HG03558 (cell line): ENCODE results near the gene CDIPT.

ENCODE experiments used
- ATAC-seq: cut with Tn5 transposase; IDR thresholded peaks from one replicate; pipeline ENCODE4 v1.9.1; 2021; ENCODE audit warnings: moderate number of reproducible peaks; ENCODE audit not compliant: unreplicated experiment; ENCODE audit errors: extremely low read depth

CDIPT gene

DNA sequence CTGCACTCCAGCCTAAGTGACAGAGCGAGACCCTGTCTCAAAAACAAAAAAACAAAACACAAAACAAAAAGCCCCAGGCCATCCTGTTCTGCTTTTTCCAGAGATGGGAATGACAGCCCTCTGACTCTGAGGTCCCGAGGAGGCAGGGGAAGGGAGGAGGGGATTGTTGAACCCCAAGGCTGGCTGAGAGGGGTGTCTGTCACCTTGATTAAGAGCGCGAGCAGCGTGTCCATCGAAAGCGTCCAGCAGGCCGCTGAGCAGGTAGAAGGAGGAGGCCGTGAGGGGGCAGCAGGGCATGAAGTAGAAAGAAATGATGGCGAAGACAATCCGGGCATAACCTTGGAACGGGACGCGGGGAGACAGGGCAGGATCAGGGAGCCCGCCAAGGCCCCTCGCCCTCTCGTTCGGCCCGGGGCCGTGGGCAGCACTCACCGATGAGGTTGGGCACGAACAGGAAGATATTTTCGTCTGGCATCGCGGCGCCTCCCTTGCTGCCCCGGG lies 593 bp downstream of the CDIPT start:
- ATAC-seq: no peak

DNA sequence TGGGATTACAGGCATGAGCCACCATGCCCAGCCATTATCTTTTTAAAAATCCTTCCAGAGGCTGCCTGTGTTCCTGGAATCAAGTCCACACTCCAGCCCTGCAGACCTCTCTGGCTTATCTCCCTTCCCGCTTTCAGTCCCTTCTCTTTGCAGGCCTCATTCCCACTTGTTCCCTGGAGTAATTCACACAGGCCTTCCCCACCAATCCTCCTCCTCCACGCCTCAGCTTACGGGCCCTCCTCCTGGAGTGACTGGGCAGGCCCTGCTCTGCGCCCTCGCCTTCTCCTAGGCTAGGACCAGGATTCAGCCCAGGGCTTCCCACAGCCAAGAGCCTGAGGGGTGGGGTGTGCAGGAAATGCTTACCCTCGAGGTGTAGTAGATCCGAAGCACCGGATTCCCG lies 2.8 kb downstream of the CDIPT start:
- no peak for ATAC-seq

DNA sequence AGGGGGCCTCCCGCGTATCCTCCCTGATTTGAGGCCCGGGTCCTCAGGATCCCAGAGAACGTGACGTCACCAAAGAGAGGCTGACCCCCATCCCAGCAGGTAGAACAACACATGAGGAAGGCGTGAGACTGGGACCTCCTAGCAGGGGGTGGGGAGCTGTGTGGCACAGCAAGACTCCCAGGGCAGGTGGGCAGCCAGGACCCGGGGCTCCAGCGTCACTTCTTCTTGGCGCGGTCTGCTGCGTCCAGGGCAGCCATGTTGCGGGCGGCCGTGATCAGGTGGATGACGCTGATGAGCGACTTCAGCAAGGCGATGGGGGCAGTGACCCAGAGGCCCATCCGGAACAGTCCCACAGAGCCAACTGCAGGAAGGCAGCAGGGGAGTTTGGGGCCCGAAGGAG lies 4.1 kb downstream of the CDIPT start:
- no peak for ATAC-seq

- no peak for ATAC-seq
These were observed 4.7 kb downstream of the CDIPT start for GRCh38 chr16:29858149-29858849.

GRCh38 chr16:29857133-29857760 lies 5.8 kb downstream of the CDIPT start:
- no peak for ATAC-seq

- no peak for ATAC-seq
These were observed 8.4 kb downstream of the CDIPT start for GRCh38 chr16:29854520-29855100.

- no peak for ATAC-seq
These were observed 10.4 kb downstream of the CDIPT start for GRCh38 chr16:29852654-29853053.

DNA sequence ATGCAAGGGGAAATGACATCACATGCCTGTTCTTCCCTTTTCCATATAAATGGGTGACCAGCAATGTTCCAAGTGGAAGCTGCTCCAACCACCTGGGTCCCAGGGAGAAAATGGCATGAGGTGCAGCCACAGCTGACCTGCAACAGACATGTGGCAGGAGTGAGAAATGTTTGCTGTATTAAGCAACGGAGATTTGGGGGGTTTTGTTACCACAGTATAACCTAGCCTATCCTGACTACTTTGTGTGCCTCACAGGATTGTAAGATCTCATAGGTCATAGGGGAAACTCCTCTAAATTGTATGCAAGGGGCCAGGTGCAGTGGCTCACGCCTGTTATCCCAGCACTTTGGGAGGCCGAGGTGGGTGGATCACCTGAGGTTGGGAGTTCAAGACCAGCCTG lies 12.0 kb downstream of the CDIPT start:
- ATAC-seq: no peak

- no peak for ATAC-seq
These were observed 13.5 kb downstream of the CDIPT start for GRCh38 chr16:29849505-29849904.

- no peak for ATAC-seq
These were observed 14.4 kb downstream of the CDIPT start for GRCh38 chr16:29848420-29849297.

DNA sequence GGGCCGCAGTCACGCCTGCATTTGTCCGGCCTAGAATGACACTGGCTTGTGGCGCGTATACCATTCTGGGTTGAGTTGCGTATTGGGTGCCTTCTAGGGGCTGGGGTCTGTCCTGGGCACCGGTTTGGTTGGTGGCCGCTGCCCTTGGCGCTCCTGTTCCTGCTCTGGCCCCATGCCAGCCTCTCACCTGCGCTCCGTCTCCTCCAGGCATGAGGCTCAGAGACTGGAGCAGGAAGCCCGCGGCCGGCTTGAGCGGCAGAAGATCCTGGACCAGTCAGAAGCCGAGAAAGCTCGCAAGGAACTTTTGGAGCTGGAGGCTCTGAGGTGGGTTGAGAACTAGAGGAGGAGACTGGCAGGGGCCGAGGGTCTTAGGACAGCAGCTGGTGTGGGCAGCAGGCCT lies 17.4 kb downstream of the CDIPT start:
- no peak for ATAC-seq

GRCh38 chr16:29844575-29845331 lies 18.3 kb downstream of the CDIPT start:
- no peak for ATAC-seq

DNA sequence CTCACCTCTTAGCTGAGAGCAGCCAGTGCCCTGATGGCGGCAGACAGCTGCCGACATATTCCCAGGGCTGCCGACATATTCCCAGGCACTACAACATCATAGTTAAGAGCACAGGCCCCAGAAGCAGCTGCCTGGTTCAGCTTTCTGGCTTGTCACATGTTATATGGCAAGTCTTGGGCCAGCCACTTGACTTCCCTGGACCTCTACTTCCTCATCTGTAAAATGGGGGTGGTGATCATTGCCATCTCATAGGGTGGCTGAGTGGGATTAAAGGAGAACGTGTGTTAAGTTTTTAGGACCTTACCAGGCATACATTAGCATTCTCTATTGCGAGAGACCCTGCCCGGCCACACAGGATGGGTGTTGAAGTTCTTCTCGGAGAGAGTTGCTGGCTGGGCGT lies 19.1 kb downstream of the CDIPT start:
- no peak for ATAC-seq

DNA sequence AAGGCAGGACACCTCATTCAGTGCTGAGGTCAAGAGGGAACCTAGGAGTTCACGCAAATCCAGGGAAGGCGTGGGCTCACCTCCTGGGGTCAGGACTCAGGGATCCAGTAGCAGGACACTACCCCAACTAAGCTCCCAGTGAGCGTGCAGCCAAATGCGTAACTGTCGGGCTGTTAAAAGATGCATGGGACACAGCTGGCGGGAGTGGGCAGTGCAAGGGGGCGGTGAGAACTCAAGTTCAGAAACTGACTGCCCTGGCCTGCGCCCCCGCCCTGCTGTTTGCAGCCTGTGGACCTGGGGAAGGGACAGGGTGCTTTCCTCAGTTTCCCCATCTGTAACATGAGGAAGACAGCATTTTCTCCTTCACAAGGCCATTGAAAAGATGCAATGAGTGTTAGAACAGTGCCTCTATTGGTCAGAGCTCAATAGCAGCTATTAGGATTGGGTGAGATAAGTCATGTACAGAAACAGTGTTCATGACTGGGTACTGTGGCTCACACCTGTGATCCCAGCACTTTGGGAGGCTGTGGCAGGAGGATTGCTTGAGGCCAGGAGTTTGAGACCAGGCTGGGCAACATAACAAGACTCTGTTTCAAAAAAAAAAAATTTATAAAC lies 20.2 kb downstream of the CDIPT start:
- ATAC-seq: no peak

DNA sequence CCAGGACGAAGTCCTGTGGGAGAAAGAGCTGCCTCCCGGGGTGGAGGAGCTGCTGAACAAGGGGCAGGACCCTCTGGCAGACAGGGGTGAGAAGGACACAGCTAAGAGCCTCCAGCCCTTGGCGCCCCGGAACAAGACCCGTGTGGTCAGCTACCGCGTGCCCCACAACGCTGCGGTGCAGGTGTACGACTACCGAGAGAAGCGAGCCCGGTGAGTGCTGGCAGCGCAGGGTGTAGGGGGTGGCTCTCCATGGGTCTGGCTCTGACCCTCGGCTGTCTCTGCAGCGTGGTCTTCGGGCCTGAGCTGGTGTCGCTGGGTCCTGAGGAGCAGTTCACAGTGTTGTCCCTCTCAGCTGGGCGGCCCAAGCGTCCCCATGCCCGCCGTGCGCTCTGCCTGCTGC lies 21.4 kb downstream of the CDIPT start:
- ATAC-seq: no peak

DNA sequence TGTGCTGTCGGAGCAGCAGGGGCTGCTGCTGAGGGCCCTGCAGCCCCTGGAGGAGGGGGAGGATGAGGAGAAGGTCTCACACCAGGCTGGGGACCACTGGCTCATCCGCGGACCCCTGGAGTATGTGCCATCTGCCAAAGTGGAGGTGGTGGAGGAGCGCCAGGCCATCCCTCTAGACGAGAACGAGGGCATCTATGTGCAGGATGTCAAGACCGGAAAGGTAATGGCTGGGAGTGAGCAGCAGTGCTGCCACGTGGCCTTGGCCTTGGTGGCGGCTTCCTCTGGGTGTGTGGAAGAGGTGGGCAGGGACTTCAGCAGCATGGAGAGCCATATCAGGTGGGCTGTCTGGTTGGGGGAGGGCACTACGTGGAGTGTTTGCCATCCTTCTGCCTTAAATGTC lies 22.8 kb downstream of the CDIPT start:
- no peak for ATAC-seq

GRCh38 chr16:29839822-29840221 lies 23.2 kb downstream of the CDIPT start:
- ATAC-seq: no peak

DNA sequence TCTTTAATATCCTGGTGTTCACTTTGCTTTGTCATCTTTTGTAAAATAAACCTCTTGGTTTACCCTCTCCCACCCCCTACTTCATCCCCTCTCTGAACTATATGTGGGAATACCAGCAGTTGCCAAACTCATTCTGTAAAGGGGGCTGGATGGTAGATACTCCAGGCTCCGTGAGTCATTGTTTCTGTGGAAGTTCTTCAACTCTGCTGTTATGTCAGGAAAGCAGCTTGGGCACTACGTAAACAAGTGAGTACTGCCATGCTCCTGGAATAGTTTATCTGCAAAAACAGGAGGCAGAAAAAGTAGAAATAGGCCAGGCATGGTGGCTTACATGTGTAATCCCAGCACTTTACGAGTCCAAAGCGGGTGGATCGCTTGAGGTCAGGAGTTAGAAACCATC lies 25.2 kb downstream of the CDIPT start:
- ATAC-seq: no peak

DNA sequence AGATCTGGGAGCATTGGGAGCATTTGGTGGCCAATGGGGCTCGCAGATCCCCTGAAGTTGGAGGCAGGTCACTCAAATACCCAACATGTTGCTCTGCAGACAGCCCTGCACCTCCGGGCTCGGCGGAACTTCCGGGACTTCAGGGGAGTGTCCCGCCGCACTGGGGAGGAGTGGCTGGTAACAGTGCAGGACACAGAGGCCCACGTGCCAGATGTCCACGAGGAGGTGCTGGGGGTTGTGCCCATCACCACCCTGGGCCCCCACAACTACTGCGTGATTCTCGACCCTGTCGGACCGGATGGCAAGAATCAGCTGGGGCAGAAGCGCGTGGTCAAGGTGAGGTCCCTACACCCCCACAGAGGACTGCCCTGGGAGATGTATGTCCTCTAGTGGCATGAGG lies 26.4 kb downstream of the CDIPT start:
- no peak for ATAC-seq

- ATAC-seq: no peak
These were observed 27.1 kb downstream of the CDIPT start for GRCh38 chr16:29835926-29836325.
